Activated T-cell treated with anti-CD3 and anti-CD28 coated beads, Interleukin-2, amount 50 U/mL, for 1 hour (primary cell): Measurements from ENCODE around the gene MEIOB.
"Not testable (repeated sequence)": the region's sequence is repeated elsewhere in the genome, so short reads cannot be mapped to it uniquely, and the experiment has no call there.

Source experiments
- DNase-seq: peaks from one replicate; pipeline ENCODE4 v3.0.0-alpha.2; 2020

The MEIOB gene

DNA sequence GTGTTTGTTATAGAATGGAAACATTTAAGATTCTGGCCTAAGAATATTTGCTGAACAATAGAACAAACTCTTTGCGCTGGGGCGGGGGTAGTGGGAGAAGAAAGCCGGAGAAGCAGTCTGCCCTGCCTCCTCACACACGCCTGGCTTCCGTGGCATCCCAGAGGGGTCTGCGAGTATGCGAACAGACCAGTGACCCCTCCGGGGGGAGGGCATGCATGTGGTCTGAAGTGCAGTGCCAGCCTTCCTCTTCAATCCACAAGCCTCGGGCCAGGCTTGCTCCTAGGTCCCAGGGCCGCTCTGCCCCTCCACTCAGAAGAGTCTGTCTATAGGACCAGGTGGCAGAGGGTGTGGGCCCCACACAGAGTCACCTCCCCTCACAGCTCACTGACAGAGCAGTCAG, 64.3 kb downstream of the MEIOB start:
- no peak for DNase-seq

DNA sequence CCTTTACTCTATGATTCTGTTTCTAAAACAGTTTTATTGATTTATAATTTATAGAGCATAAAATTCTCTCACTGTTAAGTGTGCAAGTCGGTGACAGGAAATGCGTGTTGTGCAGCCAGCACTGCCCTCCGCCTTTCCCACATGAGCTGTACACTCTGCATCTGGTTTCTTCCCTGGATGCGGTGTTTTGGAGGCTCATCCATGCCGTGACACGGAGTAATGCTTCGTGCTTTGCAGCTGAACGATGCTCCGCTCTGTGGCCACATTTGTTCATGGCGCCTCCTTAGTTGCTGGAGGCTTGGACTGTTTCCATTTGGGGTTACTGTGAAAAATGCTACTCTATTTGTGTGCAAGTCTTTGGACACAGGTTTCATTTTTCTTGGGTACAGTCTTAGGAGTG, 71.3 kb downstream of the MEIOB start:
- DNase-seq, result no peak

DNA sequence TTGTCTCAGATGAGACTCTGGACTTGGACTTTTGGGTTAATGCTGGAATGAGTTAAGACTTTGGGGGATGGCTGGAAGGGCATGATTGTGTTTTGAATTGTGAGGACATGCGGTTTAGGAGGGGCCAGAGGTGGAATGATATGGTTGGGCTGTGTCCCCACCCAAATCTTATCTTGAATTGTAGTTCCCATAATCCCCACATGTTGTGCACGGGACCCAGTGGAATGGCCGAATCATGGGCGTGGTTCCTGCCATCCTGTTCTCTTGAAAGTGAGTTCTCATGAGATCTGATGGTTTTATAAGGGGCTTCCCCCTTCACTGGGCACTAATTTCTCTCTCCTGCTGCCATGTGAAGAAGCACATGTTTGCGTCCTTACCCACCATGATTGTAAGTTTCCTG, 72.7 kb downstream of the MEIOB start:
- DNase-seq, result not testable (repeated sequence)

DNA sequence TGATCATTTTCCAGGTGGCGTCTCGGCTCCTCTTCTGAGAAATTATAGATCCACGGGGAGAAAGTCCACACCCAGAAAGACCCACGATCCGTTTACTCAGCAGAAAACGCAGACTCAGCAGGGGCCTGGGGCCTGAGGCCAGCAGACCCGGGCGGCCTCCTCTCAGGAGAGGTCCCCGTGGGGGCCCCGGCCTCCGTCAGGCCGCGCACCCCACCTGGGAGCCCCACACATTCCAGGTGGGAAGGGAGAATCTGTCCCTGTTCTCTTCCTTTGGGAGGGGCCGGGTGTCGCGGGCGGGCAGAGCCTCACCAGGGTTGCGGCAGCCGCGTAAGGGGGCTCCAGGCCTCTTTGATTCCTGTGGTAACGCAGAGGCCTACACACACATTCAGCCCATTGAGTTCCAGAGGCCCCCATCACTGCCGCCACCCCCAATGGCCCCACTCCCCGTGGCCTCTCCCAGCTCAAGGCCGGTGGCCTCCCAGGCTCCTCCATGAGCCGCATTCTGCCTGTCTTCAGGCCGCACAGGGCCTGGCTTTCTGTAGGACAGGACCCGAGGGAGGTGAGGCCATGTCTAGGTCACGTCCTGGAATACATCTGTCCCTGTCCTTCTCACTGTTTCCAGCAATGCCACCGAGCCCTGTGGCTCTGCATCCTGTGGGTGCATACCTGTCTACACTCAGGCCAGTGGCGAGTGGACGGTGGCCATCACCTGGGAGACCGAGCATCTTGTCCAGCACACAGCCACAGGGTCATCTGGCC, 76.9 kb downstream of the MEIOB start:
- DNase-seq, result no peak

DNA sequence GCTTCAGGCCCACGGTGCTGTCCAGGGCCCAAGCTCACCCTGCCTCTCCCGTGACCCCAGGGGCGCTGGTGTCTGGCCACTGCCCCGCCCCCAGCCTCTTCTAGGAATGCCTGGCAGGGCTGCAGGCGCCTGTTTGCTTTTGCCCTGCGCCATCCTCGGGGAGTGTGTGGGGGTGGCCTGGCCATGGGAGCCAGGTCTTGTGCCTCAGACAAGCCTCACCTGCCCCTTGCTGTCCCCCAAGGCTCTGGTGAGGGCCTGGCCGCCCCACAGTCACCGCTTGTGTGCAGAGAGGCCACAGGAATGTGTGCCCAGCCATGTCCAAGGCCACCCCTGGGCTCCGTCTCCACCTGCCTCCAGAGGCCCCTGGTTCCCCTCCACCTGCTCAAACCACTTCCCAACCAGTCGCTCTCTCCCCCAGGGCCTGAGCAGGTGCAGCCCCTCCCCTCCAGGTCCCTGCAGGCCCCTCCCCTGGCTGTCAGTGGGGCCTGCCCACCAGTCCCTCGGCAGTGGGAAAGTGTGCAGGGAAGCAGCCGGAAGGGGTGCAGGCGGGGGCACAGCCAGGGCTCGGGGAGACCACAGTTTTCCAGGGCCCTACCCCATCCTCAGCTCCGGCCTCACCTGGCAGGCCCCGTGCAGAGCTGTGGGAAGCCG, 77.6 kb downstream of the MEIOB start:
- no peak for DNase-seq

DNA sequence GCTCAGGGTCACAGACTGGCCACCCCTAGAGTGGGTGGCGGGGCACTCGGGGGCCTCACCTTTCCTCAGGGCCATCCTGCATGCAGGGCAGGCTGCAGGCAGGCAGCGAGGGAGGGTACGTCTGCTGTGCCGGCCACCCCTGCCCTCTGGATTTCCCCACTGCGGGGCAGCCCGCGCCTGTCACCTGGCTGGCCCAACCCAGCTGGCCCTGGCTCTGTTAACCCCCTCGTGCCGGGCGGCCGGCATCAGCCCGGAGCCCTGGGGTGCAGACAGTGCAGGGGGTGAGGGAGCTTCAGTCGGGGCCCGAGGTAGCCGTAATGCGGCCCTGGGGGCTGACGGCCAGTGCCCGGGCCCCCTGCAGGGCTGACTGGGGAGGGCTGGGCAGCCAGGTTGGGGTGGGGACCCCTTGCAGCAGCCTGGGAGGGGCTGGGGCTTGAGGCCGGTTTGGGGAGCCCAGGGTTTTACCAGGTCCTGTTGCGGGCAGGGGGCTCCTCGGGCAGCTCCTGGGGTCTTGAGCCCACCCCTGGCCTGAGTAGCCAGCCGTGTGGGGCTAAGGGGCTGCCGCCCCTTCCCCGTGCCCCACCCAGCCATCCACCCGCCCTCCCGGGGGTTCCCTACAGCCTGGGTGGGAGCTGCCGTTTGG, 78.3 kb downstream of the MEIOB start, which contains the start of gene IGFALS:
TSS of gene IGFALS (minus strand) at position 128 of the 643 bp plus-strand sequence. CDS start at position 75, 53 bp downstream.
- DNase-seq, result no peak

DNA sequence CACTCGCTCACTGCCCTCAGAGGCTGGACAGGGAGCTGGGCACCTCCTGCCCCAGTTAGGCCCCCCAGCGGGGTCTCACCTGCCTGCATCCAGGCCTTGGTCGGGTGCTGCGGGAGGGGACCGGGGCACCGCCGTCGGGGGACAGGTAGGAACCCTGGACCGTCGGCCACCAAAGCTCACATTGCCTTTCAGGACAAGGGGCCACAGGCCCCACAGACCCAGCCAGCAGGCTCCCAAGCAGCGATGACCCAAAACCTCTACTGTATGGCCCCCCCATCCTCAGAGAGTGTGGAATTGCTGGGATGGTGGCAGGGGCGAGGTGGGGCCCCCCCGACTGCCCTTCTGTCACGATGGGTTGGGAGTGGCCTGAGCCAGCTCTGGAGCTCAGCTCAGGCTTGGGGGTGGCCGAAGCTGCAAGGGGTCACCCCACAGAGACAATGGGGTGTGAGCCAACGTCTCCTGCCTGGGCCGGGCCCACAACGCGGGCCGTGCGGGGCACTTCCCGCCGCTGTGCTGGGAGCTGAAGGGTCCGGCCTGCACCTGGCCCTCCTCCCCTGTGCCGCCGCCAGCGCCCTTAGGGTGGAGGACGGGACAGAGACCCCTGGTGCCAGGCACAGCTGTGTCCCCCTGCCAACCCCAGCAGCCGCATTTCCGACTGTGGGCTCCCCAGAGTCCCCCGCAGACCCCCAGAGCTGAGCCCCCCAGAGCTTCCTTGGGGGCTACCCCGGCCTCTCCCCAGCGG, 79.0 kb downstream of the MEIOB start:
- DNase-seq, result no peak

DNA sequence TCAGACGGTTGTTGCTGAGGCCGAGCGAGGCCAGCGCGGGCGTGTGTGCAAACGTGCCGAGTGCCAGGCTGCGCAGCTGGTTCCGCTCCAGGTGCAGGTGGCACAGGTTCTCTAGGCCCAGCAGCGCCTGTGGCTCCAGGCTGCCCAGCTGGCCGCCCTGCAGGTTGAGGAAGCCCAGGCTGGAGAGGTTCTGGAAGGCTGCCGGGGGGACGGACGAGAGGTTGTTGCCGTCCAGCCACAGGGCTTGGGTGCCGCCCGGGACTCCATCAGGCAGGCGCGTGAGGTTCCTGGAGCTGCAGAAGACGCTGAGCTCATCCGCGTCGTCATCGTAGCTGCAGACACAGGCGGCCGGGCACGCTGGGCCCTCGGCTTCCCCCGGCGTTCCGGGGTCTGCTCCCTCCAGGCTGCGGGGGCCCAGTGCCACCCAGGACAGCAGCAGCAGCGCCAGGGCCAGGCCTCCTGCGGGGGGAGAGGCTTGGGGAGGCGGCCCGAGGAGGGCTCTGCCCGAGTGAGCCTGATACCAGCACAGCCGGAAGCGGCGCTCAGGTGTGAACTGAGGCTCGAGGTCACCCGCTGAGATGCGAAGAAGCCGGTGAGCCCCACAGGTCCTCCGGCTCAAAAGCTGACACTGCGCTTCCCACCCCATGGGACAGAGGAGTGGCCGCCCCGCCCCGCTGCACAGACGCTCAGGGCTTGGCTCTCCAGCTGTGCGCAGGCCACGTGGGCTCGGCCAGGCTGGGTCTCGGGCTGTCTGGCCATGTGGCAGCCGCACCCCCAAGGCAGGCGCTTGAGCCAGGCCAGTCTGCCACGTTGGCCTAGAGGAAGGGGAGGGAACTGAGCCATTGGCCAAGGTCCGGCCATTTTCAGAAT, 79.8 kb downstream of the MEIOB start:
- no peak for DNase-seq

DNA sequence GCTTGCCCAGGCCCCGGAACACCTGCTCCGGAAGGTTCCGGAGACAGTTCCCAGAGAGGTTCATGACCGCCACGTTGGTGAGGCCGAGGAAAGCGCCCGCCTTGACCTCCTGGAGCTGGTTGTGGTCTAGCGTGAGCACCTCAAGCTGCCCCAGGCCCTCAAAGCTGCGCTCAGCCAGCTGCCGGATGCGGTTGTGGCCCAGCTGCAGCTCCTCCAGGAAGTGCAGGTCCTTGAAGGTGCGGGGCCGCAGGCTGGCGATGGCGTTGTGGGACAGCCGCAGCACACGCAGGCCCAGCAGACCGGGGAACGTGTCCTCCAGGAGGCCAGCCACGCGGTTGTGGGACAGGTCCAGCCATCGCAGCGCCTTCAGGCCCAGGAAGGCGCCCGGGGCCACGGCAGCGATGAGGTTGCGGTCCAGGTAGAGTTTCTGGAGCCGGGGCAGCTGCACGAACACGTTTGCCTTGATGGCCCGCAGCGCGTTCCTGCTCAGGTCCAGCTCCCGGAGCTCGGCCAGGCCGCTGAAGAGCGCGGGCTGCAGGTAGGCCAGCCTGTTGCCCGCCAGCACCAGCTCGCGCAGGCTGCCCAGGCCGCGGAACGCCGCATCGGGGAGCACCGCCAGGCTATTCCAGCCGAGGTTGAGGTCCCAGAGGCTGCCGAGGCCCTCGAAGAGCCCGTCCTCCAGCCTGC, 80.6 kb downstream of the MEIOB start:
- peak; percentile 17 for DNase-seq

DNA sequence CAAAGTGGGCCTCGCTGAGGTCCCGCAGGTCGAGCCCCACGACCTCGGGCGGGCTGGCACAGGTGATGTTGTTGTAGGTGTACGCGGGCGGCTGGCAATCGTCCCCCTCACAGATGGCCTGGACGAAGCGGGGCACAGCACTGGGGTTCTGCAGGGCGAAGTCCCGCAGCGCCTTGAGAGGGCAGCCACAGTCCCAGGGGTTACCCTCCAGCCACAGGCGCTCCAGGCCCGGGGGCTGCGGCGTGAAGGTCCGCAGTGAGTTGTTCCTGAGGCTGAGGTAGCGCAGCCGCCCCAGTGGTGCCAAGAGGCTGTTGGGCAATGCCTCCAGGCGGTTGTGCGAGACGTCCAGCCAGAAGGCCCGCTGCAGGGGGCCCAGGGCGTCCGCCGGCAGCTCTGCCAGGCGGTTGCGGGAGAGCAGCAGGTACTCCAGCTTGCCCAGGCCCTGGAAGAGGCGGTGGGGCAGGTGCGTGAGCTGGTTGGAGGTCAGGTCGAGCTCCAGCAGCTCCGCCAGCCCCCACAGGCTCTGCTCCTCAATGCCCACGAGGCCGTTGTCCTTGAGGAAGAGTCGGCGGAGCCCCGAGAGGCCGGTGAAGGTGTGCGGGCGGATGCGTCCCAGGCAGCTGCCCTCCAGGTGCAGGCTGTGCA, 81.2 kb downstream of the MEIOB start:
- peak; percentile 17 for DNase-seq

DNA sequence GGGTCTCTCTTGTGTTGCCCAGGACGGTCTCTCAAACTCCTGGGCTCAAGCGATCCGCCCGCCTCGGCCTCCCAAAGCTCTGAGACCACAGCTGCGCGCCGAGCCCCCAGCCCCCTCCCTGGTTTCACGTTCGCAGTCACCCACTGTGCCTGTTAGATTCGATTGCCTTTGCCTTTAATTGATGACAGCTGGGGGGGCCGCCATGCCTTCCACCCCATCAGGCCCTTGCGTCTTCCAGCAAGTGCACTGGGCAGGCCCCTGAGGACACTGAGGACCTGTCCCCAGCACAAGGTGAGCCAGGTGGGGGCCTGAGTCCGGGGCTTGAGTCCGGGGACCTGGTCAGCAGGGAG, 81.7 kb downstream of the MEIOB start:
- no peak for DNase-seq

DNA sequence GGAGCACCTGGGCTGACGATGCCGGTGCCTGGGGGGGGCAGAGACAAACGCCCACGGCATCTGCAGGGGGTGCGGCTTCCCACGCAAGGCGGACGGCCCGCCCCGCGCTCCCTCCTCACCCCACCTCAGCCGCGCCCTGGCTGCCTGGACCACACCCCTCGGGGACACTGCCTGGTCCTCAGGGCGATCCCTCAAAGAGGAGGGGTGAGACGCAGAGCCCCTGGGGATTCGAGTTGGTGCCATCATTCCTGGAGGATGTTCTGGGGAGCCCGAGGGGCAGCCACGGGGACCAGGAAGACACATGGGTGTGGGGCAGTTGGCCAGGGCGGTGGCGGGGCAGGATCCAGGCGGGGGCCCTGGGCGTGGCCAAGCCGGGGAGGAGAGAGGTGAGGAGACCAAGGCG, 82.3 kb downstream of the MEIOB start:
- peak; percentile 18 for DNase-seq

DNA sequence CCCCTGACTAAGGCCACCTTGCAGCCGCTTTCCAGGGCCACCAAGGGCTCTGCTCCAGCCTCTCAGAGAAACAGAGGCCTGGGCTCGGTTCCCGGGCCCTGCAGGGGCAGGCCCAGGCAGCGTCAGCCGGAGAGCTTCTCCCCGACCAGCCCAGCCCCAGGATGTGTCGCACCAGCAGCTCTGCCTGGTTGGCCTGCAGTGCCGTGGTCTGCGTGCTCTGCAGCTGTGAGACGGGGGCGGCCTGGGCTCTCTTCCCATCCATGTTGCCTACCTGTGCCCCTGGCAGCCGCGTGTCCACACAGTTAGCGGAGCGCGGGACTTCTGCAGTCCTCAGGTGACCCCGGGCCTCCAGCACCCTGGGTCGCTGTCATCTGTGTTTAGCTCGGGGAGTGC, 83.3 kb downstream of the MEIOB start:
- DNase-seq, result no peak

DNA sequence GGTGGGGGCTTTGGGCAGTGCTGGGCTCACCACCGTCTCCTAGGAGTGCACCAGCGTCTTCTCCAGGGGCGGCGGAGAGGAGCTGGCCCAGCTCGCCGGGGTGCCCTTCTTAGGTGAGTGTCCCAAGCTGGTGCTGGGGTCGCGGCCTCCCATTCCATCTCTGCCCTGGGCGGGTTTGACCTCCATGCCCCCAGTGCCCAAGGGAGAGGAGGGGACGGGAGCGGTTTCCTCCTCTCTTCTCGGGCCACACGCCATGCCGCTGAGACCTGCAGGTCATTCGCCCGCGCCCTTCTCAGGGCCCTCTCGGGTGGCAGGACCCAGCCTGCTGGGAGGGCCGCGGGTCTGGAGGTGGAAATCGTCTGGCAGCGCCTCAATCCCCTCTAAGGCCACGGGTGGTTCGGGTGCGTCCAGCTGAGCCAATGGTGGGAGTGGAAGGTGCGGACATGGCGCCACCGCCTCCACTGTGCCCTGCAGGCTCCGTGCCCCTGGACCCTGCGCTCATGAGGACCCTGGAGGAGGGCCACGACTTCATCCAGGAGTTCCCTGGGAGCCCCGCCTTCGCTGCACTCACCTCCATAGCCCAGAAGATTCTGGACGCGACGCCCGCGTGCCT, 83.8 kb downstream of the MEIOB start:
- DNase-seq, result no peak

DNA sequence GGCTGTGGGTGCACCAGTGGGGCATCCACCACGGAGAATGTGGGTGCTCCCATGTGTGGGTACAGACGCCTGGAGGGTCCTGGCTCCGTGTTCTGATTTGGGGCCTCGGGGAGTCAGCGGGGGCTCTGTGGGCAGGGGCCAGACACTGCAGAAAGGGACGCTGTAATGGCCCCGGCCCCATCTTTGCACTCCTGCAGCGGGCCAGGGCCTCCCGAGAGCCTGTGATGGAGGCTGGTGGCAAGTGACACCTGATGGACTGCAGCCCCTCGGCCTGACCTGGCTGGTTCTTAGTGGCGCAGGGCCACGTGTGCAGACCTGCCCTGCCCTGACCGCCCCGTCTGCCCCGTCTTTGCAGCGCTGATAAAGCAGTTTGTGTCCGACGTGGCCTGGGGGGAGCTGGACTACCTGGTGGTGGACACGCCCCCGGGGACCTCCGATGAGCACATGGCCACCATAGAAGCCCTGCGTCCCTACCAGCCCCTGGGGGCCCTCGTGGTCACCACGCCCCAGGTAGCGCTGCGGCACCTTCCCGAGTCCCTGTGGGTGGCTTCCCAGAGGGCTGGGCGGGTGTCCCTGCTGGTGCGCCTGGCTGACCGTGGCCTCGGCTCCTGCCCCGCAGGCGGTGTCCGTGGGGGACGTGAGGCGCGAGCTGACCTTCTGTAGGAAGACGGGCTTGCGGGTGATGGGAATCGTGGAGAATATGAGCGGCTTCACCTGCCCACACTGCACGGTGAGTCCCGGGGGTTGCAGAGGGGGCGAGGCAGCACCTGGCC, 84.5 kb downstream of the MEIOB start:
- DNase-seq, result no peak

DNA sequence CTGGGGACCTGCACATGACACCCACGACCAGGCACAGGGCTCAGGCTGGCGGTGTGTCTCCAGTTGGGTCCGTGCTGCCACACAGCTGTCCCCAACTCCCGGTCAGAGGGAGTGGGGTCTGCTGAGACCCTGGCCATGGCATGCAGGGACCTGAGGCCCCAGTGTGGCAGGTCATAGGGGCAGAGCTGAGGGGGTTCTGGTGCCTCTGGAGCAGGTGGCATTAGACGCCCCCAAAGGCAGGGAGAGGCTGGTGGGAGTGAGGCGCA, 85.0 kb downstream of the MEIOB start:
- no peak for DNase-seq

DNA sequence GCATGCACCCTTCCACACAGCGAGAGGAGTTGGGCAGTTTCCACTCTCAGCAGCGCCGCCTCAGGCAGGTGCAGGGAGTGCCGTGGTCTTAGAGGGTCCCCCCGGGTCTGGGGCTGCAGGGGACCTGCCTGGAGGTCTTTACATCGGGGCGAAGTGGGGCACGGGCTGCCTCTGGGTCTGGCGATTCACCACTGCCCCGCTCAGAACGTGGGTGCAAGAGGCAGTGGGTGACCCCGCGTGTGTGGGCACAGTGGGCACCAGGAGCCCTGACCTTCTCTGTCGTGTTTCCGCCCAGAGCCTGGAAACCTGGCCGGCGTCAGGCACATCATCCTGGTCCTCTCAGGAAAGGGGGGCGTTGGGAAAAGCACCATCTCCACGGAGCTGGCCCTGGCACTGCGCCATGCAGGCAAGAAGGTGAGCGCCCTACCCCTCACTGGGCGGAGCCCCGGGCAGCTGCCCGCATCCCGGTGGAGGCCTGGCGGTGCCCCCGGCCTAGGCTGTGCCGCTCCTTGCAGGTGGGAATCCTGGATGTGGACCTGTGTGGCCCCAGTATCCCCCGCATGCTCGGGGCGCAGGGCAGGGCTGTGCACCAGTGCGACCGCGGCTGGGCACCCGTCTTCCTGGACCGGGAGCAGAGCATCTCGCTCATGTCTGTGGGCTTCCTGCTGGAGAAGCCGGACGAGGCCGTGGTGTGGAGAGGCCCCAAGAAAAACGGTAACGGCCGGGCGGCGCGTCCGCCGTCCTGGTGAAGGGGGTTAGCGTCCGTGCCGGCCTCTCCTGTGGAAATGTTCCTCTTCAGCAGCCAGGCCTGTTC, 85.5 kb downstream of the MEIOB start:
- no peak for DNase-seq

DNA sequence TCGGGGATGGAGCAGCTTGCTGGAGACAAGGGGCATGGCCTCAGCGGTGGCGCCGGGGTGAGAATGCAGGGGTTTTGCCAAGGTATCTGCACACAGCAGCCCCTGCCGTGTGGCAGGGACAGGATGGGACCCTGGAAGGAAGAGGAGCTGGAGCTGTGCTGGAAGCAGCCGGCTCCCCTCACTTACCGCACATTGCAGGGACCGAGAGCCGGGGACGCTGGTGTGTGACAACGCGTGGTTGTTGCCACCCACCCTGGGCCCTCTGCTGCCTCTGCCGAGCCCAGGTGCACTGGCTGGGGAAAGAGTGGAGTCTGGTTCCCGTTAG, 86.2 kb downstream of the MEIOB start:
- no peak for DNase-seq

DNA sequence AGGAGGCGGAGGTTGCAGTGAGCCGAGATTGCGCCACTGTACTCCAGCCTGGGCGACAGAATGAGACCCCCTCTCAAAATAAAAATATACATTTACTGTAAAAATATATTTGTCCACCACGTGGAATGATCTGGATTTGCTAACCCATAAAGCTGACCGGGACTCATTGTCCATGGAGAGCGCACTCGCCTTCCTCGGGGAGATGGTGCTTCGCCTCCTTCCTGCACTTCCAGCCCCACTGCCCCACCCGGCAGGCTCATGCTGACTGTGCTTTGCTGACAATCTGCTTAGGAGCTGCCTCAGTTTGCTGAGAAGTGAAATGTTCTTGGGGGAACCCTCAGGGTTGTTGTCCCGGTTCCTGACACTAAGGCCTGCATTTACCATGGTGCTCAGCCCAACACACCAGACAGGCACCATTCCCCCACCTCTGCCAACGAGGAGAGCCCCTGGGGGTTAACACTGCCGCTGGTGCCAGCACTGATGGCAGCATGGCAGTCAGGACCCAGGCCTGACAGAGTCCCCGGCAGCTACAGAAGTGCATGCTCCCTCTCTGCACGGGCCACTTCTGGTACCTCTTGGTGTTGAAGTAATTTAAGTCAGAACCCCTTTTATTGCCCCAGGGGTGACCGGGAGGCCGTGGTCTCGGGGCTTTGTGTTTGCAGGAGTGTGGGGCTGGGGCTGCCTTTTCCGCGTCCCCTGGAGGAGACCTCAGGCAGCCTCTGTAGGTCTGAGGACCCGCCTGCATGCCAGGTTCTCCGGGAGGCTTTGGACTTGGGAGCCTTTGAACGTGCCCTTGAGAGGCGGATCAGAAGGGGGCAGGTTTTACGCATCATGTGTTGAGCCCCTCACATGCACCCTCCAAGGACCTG, 86.8 kb downstream of the MEIOB start:
- no peak for DNase-seq
